Suprapubic skin (tissue), 4 donors: Measurements from ENCODE around the gene MDFI. TPM values are rescaled to one million over a fixed set of nuclear protein-coding genes. Genes with fewer than 3 reads are reported as not detected.

Experiments used
- DNase-seq, 2 donors: peaks; one replicate each; pipeline ENCODE4 v3.0.0-alpha.2; 2019; ENCODE audit warnings: low spot score in 2 of 2
- H3K27ac ChIP-seq: fragments of 200-600 bp; sonication (generic); one replicate; pipeline ENCODE4 v1.5.1; 2019
- H3K27me3 ChIP-seq: fragments of 200-600 bp; sonication (generic); one replicate; pipeline ENCODE4 v1.5.1; 2019
- H3K36me3 ChIP-seq: fragments of 200-600 bp; sonication (generic); one replicate; pipeline ENCODE4 v1.5.1; 2019
- H3K4me1 ChIP-seq: fragments of 200-600 bp; sonication (generic); one replicate; pipeline ENCODE4 v1.5.1; 2019
- H3K4me3 ChIP-seq: fragments of 200-600 bp; sonication (generic); one replicate; pipeline ENCODE4 v1.5.1; 2019; ENCODE audit warnings: mild to moderate bottlenecking
- H3K9me3 ChIP-seq: fragments of 200-600 bp; sonication (generic); one replicate; pipeline ENCODE4 v1.5.1; 2019
- CTCF ChIP-seq, 2 donors: fragments of 200-600 bp in 1 of 2; fragments of 450-650 bp in 1 of 2; sonication (generic) in 1 of 2; IDR thresholded peaks; one replicate each; pipeline ENCODE4 v1.5.1; 2016 to 2019; ENCODE audit warnings: antibody characterized with exemption in 2 of 2, mild to moderate bottlenecking in 1 of 2, moderate library complexity in 1 of 2
- EP300 ChIP-seq: sonication (generic); formaldehyde crosslinking; IDR thresholded peaks from one replicate; pipeline ENCODE4 v1.6.1; 2017; ENCODE audit warnings: antibody characterized with exemption
- POLR2A ChIP-seq, 2 donors: fragments of 450-650 bp; IDR thresholded peaks; one replicate each; pipeline ENCODE4 v1.6.1; 2017; ENCODE audit warnings: antibody characterized with exemption in 2 of 2, mild to moderate bottlenecking in 2 of 2, moderate library complexity in 2 of 2
- POLR2AphosphoS5 ChIP-seq, 3 donors: sonication (generic); formaldehyde crosslinking; IDR thresholded peaks; one replicate each; pipeline ENCODE4 v1.6.1; 2017; ENCODE audit warnings: antibody characterized with exemption in 3 of 3
- WGBS: methylation state at CpG from one replicate; pipeline ENCODE4 v1.1.5; 2018; 5-methylcytosine and 5-hydroxymethylcytosine counted together
- total RNA-seq, 4 donors: library from RNA; depleted of rRNA; stranded (reverse); fragments of >200 nt; gene quantifications; one replicate each; pipeline ENCODE4 v1.1.0, GENCODE V29; 2016

MDFI gene
- total RNA-seq, 4 donors from 2014 or later = 21.7 to 51.8 (median 31.4) TPM

GRCh38 chr6:41604006-41604405 lies 34.3 kb upstream of the MDFI start:
- peak in 1 of 2 donors; percentile 49 for DNase-seq
- TF ChIP-seq CTCF (IDR thresholded peaks at IDR 0.05) (no peak), POLR2A (IDR thresholded peaks at IDR 0.05) (no peak), POLR2AphosphoS5 (IDR thresholded peaks at IDR 0.05) (no peak), EP300 (no peak)
- H3K27me3 ChIP-seq = peaks cover 2% of the 10 kb centered on the region
- H3K9me3 ChIP-seq = no peaks in the 10 kb centered on the region
- 68% methylated on average over 5 of the region's 5 CpGs for WGBS
- H3K4me3 ChIP-seq = no peak overlapping the region
- no peak overlapping the region for H3K27ac ChIP-seq
- H3K36me3 ChIP-seq = peaks cover 10% of the 10 kb centered on the region
- H3K4me1 ChIP-seq = peaks cover 9% of the 10 kb centered on the region

- Histone ChIP-seq H3K27ac (no peak overlapping the region), H3K36me3 (peaks cover 2% of the 10 kb centered on the region), H3K4me1 (peaks cover 9% of the 10 kb centered on the region), H3K27me3 (peaks cover 2% of the 10 kb centered on the region), H3K4me3 (no peak overlapping the region), H3K9me3 (no peaks in the 10 kb centered on the region)
- no peak for TF ChIP-seq POLR2A (IDR thresholded peaks at IDR 0.05)
- no peak for TF ChIP-seq POLR2AphosphoS5 (IDR thresholded peaks at IDR 0.05)
- TF ChIP-seq EP300 = no peak
- no peak for TF ChIP-seq CTCF (IDR thresholded peaks at IDR 0.05)
- DNase-seq = no peak
- 57% methylated on average over 3 of the region's 3 CpGs for WGBS
Measured at GRCh38 chr6:41605649-41606048, 32.6 kb upstream of the MDFI start.

GRCh38 chr6:41607036-41607435 lies 31.2 kb upstream of the MDFI start:
- Histone ChIP-seq H3K36me3 (no peaks in the 10 kb centered on the region), H3K27me3 (peaks cover 2% of the 10 kb centered on the region), H3K27ac (no peak overlapping the region), H3K4me1 (peaks cover 9% of the 10 kb centered on the region), H3K9me3 (no peaks in the 10 kb centered on the region), H3K4me3 (no peak overlapping the region)
- TF ChIP-seq POLR2A (IDR thresholded peaks at IDR 0.05) = no peak
- TF ChIP-seq CTCF (IDR thresholded peaks at IDR 0.05) = no peak
- no peak for TF ChIP-seq EP300
- TF ChIP-seq POLR2AphosphoS5 (IDR thresholded peaks at IDR 0.05) = no peak
- no peak for DNase-seq
- WGBS = 93% methylated on average over 5 of the region's 5 CpGs

GRCh38 chr6:41607736-41608135 lies 30.5 kb upstream of the MDFI start:
- Histone ChIP-seq H3K4me1 (peaks cover 7% of the 10 kb centered on the region), H3K9me3 (no peaks in the 10 kb centered on the region), H3K27ac (no peak overlapping the region), H3K36me3 (no peaks in the 10 kb centered on the region), H3K27me3 (peaks cover 2% of the 10 kb centered on the region), H3K4me3 (no peak overlapping the region)
- 91% methylated on average over 7 of the region's 9 CpGs for WGBS
- no peak for TF ChIP-seq POLR2AphosphoS5 (IDR thresholded peaks at IDR 0.05)
- no peak for TF ChIP-seq EP300
- TF ChIP-seq CTCF (IDR thresholded peaks at IDR 0.05) = no peak
- no peak for TF ChIP-seq POLR2A (IDR thresholded peaks at IDR 0.05)
- DNase-seq = peak in 1 of 2 donors; percentile 38

- H3K9me3 ChIP-seq = no peaks in the 10 kb centered on the region
- 88% methylated on average over 11 of the region's 11 CpGs for WGBS
- no peaks in the 10 kb centered on the region for H3K36me3 ChIP-seq
- TF ChIP-seq CTCF (IDR thresholded peaks at IDR 0.05) (no peak), POLR2AphosphoS5 (IDR thresholded peaks at IDR 0.05) (no peak)
- H3K27ac ChIP-seq = no peak overlapping the region
- peak in 1 of 2 donors; percentile 39 for DNase-seq
- no peaks in the 10 kb centered on the region for H3K4me1 ChIP-seq
- no peak overlapping the region for H3K4me3 ChIP-seq
- H3K27me3 ChIP-seq = peaks cover 2% of the 10 kb centered on the region
Measured at GRCh38 chr6:41608443-41609151, 29.7 kb upstream of the MDFI start.
